GM19438 (cell line): Measurements from ENCODE around the gene SLC9A7.

ENCODE experiments used
- ATAC-seq: cut with Tn5 transposase; IDR thresholded peaks from one replicate; pipeline ENCODE4 v1.9.1; 2021; ENCODE audit warnings: low read depth; ENCODE audit not compliant: unreplicated experiment

Gene SLC9A7

DNA sequence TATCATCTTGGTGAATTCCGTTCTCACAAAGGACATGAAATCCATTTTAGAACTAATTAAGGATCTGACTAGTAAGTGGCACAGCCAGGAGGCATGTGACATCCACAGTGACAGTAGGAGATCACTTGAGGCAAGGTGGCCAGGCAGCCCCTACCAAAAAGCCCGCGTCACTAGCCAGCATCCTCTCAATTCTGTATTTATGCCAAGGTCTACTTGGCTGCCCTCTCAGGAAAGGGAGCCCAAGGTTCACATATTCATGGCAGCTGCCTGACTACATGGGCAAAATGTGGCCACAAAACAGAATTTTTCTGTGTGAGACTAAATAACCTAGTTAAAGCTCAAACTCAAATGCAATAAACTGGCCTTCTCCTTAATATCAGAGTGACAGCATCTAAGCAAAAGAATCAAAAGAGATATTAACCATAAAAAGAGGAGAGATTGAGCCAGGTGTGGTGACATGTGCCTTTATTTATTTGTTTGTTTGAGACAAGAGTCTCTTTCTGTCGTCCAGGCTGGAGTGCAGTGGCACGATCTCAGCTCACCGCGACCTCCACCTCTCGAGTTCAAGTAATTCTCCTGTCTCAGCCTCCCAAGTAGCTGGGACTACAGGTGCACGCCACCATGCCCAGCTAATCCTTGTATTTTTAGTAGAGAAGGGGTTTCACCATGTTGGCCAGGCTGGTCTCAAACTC is 51.5 kb downstream of the SLC9A7 start:
- no peak for ATAC-seq

DNA sequence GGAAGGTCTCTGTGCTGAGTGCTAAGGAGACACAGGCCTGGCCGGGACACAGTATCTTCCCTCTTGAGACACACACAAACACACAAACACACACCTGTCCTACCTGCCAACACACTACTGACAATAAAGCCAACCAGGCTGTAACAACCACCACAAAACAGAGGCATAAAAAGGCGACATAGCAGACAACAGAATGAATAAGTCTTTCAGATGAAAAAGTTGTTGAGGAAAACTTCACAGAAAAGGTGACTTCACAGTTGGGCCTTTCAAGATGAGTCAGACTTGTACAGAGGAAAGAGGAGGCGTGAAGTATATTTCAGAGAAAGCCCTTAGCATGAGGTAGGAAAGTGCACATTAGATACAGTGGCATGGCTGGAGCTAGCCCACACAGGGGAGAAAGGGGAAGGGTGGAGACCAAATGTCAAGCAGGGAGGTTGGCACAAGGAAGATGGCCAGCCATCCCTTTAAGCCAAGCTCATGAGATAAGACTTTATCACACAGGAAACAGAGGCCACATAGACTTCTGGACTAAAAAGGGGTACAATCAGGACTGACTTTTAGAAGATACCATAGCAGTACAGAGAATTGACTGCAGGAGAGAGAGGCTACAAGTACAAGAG is 54.0 kb downstream of the SLC9A7 start:
- ATAC-seq: peak; percentile 98

DNA sequence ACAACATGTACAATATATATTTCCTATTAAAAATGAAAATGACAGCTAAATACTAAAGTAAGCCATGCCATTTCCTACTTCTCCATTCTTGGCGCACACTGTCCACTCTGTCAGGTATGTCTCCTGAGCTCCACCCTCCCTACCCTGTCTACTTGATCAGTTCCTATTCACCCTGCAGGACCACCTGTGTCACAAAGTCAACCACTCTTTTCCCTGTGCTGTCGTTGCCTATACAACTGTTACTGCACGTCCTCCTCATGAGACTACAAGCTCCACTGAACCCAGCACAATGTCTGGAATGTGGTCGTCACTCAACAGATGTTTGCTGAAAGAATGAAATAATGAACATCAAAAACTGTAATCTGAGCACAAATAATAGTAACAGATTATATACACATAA is 54.9 kb downstream of the SLC9A7 start:
- no peak for ATAC-seq

DNA sequence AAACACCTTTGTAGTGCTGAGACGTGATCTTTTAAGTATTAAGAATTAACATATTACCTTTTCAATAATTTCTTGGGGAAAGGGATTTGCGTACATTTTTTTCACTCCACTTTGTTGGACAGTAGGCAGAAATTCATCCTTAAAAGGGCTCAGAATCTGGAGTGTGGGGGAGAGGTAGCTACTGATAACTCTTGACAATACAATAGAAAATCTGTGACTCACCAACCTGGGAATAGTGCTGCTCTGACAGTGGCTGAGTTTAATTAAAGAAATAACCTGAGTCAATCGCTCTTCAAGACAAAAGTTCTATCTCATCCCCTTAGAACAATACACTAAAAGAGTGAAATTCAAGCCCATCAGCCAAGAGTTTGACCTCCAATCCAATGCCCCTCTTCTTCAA is 60.2 kb downstream of the SLC9A7 start:
- ATAC-seq: no peak

DNA sequence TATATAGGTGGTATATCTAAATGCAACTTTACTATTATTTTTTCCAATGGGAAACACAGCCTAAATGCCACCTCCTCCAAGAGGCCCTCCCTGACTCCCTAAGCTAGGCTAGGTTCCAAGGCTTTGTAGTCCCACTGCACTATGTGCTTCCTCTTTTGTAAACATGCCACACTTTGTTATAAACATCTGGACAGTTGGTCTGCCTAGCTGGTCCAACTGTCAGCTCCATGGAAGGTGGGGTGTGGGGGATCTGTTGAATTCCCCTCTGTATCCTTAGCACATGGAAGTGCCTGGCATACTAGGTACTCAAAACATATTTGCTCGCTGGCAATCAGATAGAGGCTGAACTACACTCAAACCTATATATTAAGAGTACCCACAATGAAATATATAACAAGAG is 63.4 kb downstream of the SLC9A7 start:
- no peak for ATAC-seq

DNA sequence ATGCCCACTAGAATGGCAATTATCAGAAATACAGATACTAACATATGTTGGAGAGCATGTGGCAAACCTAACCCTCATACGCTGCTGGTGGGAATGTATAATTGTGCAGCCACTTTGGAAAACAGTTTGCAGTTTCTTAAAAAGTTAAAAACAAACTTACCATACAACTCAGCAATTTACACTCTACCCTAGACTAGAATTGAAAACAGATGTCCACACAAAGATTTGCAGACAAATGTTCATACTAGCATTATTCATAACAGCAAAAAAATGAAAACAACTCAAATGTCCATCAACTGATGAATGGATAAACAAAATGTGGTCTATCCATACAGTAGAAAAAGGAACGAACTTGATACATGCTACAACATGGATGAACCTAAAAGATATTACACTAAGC is 64.4 kb downstream of the SLC9A7 start:
- no peak for ATAC-seq

DNA sequence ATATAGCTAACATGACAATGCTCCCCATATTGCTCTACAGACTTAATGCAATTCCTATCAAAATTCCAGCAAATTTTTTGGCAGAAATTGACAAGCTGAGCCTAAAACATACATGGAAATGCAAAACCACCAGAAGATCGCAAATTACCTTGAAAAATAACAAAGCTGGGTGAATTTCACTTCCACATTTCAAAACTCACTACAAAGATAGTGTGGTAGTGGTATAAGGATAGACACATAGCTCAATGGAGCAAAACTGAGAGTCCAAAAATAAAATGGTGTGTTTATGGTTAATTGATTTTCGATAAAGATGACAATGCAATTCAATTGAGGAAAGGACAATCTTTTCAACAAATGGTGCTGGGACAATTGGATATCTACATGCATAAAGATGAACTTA is 65.8 kb downstream of the SLC9A7 start:
- no peak for ATAC-seq

DNA sequence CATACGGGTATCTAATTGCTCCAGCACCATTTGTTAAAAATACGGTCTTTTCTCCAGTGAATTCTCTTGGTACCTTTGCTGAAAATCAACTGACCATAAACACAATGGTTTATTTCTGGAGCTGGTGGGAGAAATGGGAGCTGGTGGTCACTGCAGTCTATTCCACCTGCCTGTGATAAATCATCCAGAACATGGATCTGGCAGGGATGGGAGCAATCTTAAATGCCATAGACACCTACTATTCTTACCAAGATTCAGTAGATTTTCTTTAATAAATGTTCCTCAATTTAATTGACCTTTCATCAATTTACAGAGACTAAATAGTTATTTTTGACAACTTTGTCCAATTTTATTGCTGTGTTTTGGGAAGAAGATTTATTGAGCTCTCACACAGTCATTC is 68.1 kb downstream of the SLC9A7 start:
- ATAC-seq: no peak

DNA sequence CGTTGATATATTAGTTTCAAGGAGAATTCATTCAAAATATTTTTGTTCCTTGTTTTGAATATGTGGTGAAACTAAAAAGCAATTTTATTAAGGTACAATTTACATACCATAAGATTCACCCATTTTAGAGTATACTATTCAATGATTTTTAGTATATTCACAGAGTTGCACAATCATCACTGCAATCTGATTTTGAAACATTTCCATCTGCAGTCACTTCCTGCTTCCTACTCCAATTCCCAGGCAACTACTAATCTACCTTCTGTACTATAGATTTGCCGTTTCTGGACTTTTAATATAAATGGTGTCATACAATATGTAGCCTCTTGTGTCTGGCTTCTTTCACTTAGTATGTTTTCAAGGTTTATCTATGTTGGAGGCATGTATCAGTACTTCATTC is 71.3 kb downstream of the SLC9A7 start:
- no peak for ATAC-seq

DNA sequence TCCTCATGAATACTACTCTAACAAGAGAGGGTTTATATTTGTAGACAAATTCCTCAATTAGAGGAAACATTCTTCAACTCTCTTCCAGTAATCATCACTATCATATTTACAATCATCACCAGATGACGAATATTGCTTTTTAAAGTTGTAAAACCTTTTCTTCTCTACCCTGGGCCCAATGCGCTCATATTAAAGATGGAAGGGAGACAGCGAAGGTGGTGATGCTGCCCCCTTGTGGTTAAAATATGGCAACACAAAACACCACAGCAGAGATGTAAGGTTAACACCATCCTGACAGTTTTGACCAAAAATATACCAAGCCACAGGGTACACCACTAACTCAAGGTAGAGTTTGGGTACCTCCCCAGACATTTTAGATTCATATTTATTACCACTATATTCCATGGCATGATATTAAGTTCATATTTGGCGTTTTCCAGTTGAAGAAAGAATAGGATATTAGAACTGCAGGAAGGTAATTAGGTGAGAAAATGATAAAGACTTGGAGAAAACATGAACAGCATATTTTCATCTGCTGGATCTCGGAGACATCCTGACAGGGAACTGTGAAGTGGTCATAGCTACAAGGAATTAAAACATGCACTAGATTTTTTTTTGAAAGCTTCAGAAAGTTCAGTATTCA is 72.8 kb downstream of the SLC9A7 start:
- no peak for ATAC-seq

DNA sequence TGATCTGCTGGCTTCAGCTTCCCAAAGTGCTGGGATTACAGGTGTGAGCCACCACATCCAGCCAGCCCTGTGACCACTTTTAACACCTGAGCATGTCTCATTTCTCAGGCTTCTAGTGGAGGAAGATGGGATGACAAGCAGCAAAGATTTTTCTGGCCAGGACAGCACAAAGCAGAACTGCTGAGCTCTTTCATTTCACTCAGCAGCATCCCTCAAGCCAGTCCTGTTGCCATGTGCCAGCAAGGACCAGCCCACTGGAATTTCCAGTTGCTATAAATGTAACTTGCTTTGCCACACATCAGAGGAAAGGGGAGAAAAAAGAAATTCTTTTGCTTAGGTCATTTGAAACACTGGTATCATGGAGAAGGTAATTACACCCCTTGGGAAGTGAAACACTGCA is 75.9 kb downstream of the SLC9A7 start:
- ATAC-seq: no peak

DNA sequence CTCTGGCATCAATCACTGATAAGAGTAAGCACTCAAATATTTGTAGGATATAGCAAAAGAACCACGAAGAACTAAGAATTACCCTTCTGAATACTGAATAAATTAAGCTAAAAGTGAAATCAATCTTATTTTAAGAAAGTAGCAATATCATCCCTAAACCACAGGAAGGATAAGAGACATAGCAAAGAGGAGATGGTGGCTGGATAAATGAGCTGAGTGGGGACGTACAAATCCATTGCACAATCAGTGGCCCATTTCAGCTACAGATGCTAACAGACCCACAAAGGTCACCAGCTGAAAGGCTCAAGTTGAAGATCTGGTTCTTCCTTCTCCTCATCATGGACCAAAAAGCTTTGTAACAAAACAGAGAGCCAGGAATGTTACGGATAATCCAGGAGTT is 77.1 kb downstream of the SLC9A7 start:
- ATAC-seq: no peak

DNA sequence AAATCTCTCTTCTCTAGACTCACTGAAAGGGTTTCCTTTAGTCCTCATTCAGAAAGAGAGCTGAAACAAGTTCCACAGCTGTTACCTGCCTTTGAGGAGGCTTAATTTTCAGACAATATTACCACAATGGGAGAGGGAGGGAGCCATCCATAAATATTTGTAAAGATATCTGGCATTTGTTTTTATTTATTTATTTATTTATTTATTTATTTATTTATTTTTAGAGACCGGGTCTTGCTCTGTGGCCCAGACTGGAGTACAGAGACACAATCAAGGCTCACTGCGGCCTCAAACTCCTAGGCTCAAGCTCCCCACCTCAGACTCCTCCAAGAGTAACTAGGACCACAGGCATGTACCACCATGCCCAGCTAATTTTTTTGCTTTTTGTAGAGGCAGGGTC is 80.7 kb downstream of the SLC9A7 start:
- ATAC-seq: no peak

DNA sequence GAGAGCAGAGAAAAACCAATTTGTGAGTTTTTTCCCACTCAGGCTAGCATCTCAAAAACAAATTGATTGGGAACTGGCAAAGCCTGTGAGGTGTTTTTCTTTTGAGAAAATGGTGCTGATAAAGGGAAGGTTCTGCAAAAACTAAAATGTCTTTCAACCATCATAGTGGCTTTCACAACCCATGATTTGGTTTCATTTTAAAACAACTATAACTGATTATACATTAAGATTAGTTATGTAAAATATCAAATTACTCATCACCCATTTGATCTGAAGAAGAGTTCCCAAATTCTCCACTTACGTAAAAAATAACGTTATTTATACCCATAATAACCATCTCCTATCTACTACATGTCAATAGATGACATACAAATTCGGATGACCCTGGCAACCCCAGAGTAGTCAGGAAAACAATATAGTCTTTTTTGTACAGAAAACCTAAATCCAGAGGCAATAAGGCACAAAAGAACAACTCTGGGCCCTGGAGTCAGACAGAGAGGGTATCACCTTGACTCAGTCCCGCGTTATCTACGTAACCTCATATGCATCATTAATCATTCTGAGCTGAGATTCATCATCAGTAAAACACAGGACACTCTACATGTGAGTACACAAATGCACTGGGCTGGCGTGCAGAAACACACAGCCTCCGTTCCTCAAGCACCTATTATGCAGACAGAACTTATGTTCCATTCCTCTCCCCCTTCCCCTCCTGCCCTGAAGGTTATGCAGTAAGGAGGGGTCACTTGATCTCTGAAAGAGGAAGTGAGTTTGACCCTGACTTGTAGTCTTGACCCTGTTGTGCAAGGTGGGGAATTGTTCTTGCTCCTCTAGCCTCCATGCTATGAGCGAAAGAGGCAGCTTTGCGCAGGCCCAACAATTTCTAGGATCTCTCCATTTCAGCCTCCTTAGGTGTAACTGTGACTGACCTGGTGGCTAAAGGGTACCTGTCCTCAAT is 82.2 kb downstream of the SLC9A7 start:
- ATAC-seq: no peak

DNA sequence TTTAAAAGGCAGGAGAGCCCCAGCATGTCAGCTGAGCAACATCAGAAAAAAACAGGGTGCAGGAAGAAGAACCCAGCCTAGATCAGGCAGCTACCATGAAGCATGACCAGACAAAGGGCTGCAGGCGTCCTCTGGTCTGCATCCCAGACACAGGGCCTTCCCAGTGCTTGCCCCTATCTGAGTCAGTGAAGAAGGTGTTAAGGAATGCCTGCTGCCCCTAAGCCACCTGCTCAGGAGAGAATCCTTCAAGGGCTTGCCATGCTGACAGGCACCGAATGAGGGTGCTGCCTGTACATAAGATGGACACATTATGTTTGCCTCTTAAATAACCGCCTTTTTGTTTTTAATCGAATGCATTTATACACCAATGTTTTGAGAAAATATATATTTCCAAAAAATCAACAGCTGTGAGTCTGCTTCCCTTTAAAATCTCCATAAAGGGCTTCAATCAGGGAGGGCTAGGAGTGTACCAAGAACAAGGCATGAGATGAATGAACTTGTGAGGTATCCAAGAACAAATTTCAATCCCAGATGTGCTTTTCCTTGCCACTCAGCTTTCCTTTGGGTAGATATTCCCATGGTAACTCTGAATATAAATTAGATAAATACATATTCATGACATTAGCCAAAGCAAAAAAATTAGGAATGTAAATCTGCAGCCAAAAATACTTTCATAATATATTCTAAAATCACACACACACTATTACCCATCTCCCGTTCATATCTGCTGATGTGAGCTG is 85.1 kb downstream of the SLC9A7 start:
- no peak for ATAC-seq

DNA sequence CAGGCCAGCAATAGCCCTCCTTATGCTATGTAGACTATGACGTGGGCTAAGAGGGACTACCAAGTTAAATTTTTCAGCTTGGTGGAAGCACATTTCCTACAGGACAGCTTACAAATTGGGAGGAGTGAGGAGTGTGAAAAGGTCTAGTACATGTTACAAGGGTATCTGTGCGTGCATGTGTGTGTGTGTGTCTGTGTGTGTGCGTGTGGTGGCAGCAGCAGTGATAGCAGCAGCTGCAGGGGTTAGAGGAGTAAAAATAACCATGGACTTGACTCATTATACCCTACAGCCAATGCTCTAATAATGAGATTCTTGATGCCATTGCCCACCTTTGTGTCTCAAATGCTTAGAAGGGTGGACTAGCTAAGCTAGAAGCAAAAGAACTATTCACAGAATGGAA is 88.6 kb downstream of the SLC9A7 start:
- ATAC-seq: no peak

DNA sequence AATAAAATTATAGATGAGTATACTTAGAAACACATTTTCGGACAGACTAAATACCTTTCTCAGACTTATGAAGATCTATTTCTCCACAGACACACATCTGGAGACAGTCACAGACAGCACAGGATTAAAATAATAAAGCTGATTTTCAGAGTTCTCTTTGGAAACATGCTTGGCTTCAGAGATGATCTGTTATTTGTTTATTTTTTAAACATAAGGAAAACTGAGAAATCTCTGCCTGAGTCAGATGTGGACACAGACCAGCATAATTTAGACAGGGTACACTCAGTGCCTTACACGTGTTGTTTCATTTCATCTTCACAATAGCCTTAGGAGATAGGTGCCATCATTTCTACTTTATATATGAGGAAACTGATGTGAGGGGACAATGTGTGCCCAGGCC is 92.1 kb downstream of the SLC9A7 start:
- ATAC-seq: no peak

DNA sequence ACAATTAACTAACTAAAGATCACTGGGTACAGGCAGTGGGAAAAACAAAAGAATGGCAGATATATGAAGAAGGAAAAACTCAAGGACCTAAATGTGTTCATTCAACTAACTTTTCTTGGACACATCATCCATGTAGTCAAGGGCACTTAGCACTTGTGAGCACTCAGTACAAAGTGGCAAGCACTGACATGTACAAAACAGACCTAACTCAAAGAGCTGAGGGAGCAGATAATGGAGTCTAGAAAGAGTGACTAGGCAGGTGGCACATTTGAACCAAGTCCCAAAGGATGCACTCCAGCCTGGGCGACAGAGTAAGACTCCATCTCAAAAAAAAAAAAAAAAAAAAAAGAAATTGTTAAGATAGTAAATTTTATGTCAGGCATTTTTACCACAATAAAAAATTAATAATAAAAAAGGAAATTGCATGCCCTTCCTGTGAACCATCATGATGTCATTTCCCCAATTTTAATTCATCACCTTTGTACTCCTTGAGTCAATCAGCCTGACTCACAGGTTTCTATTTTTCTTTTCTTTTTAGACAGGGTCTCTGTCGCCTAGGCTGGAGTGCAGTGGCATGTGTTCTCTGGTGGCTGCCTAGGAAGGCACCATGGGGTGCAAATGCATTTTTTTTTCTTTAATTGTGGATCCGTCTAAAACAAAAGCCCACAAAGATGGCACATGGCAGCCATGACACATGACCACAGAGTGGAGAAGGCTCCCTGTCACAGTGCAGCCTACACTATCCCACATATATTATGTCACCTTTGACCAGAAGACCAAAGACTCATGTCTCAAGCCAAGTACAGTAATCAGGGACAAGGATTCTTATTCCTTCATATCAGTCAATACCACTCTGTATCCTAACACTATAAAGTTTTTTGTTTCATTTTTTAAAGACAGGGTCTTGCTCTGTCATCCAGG is 93.4 kb downstream of the SLC9A7 start:
- no peak for ATAC-seq

DNA sequence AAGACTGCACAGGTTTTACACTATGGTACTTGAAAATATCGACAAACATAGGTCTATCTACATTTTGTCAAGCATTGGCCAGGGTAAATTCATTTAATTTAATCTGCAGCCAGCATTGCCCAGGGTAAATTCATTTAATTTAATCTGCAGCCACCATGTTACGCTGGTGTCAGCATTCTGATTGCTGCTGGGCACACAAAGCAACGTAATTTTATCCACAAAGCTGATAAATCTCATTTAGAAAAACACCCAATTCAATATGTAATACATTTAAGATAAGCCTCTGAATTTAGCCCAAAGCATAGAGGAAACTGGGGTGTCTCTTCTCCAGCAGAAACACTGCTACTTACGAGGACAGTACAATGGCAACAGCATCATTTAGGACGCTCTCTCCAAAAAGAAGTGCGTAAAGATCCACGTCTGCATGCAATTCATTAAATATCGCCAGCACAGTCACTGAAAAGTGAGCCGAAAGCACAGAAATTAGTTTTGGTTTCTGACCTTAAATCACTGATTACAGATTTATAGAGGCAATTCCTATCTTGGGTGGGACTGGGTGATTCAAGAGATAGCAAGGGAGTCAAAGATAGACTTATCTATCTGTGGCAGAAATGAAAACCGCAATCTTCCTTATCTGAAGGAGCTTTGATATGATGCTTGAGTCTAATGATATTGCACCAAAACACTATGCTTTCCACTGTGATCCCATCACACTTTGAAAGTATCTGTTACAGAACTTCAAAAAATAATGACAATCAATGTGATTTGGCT is 96.5 kb downstream of the SLC9A7 start:
- ATAC-seq: no peak
